OCI-LY3 (cell line): Measurements from ENCODE around the gene GRB14.

Experiments used
- H2AFZ ChIP-seq: fragments of 200-600, 300-600 bp; shearing (Covaris generic); 2 replicates; pipeline ENCODE4 v1.6.0; 2014; ENCODE audit warnings: antibody characterized with exemption, low read depth, low read length
- H3K27ac ChIP-seq: fragments of 200-600, 300-600 bp; sonication (generic); 2 replicates; pipeline ENCODE4 v1.5.1; 2014; ENCODE audit warnings: mild to moderate bottlenecking, low read length, moderate library complexity, mixed read lengths
- H3K27me3 ChIP-seq: fragments of 200-600, 300-600 bp; sonication (generic); 2 replicates; pipeline ENCODE4 v1.6.1; 2014; ENCODE audit warnings: low read depth, low read length, mixed read lengths
- H3K36me3 ChIP-seq: fragments of 200-600, 300-600 bp; sonication (generic); replicated peaks from 2 replicates; pipeline ENCODE3; 2014; ENCODE audit warnings: low read depth, low read length, mixed read lengths
- H3K4me1 ChIP-seq: fragments of 300-600, 200-600 bp; sonication (generic); 2 replicates; pipeline ENCODE4 v1.6.1; 2014; ENCODE audit warnings: low read length, mixed read lengths
- H3K4me2 ChIP-seq: fragments of 200-600, 300-600 bp; sonication (generic); 2 replicates; pipeline ENCODE4 v1.6.1; 2014; ENCODE audit warnings: low read length, mixed read lengths
- H3K4me3 ChIP-seq: fragments of 300-600, 200-600 bp; sonication (generic); 2 replicates; pipeline ENCODE4 v1.5.1; 2014; ENCODE audit warnings: antibody characterized with exemption, mild to moderate bottlenecking, low read length, moderate library complexity
- H3K79me2 ChIP-seq: fragments of 300-600, 200-600 bp; shearing (Covaris generic); 2 replicates; pipeline ENCODE4 v1.6.1; 2014; ENCODE audit warnings: mild to moderate bottlenecking, low read length, mixed read lengths
- H3K9ac ChIP-seq: fragments of 300-600, 200-600 bp; shearing (Covaris generic); 2 replicates; pipeline ENCODE4 v1.6.0; 2014; ENCODE audit warnings: mild to moderate bottlenecking, low read length, moderate library complexity
- H3K9me3 ChIP-seq: fragments of 200-600, 300-600 bp; shearing (Covaris generic); 2 replicates; pipeline ENCODE4 v1.6.1; 2014; ENCODE audit warnings: low read length, mixed read lengths; ENCODE audit not compliant: insufficient read depth
- H4K20me1 ChIP-seq: fragments of 200-600, 300-600 bp; sonication (generic); 2 replicates; pipeline ENCODE4 v1.6.1; 2016; ENCODE audit warnings: low read length, mixed read lengths; ENCODE audit not compliant: insufficient read depth
- CTCF ChIP-seq: fragments of 200-600, 300-600 bp; sonication (generic); IDR thresholded peaks from 2 replicates; pipeline ENCODE4 v1.5.1; 2014; ENCODE audit warnings: antibody characterized with exemption, low read length, low read depth
- EZH2phosphoT487 ChIP-seq: fragments of 200-600 bp; shearing (Covaris generic); IDR thresholded peaks from 2 replicates; pipeline ENCODE4 v1.6.1; 2018; ENCODE audit warnings: antibody characterized with exemption, mixed run types, low read depth

The GRB14 gene

GRCh38 chr2:164496881-164497280, 124.4 kb downstream of the GRB14 start:
- H3K4me1 ChIP-seq = no peaks in the 10 kb centered on the region
- H3K9ac ChIP-seq = no peak overlapping the region
- no peak for TF ChIP-seq EZH2phosphoT487
- TF ChIP-seq CTCF = no peak
- H4K20me1 ChIP-seq = no peaks in the 10 kb centered on the region
- no peak overlapping the region for H2AFZ ChIP-seq
- H3K27ac ChIP-seq = no peak overlapping the region
- no peaks in the 10 kb centered on the region for H3K9me3 ChIP-seq
- H3K27me3 ChIP-seq = no peaks in the 10 kb centered on the region
- no peaks in the 10 kb centered on the region for H3K79me2 ChIP-seq
- no peaks in the 10 kb centered on the region for H3K36me3 ChIP-seq
- no peak overlapping the region for H3K4me3 ChIP-seq
- H3K4me2 ChIP-seq = no peak overlapping the region

- no peak for TF ChIP-seq EZH2phosphoT487
- no peak for TF ChIP-seq CTCF
- no peaks in the 10 kb centered on the region for H3K79me2 ChIP-seq
These were observed 124.9 kb downstream of the GRB14 start for GRCh38 chr2:164496421-164496820.

GRCh38 chr2:164495491-164496223, 125.6 kb downstream of the GRB14 start:
- no peaks in the 10 kb centered on the region for H3K36me3 ChIP-seq
- H3K4me2 ChIP-seq = no peak overlapping the region
- 0 out of 2 replicates have a peak overlapping the region, but pooled peaks have one; percentile 27 for H2AFZ ChIP-seq
- H3K4me3 ChIP-seq = no peak overlapping the region
- H3K9me3 ChIP-seq = no peaks in the 10 kb centered on the region
- H3K27ac ChIP-seq = no peak overlapping the region
- no peaks in the 10 kb centered on the region for H3K4me1 ChIP-seq
- no peak for TF ChIP-seq EZH2phosphoT487
- TF ChIP-seq CTCF = peak; percentile 33
- no peaks in the 10 kb centered on the region for H3K27me3 ChIP-seq
- H3K79me2 ChIP-seq = no peaks in the 10 kb centered on the region
- no peaks in the 10 kb centered on the region for H4K20me1 ChIP-seq
- no peak overlapping the region for H3K9ac ChIP-seq

More at GRCh38 chr2:164496421-164496820, 124.9 kb downstream of the GRB14 start:
- Histone ChIP-seq H3K4me1 (no peaks in the 10 kb centered on the region), H3K4me2 (no peak overlapping the region), H2AFZ (no peak overlapping the region), H3K36me3 (no peaks in the 10 kb centered on the region), H3K9me3 (no peaks in the 10 kb centered on the region), H3K27me3 (no peaks in the 10 kb centered on the region), H3K4me3 (no peak overlapping the region), H4K20me1 (no peaks in the 10 kb centered on the region), H3K9ac (no peak overlapping the region), H3K27ac (no peak overlapping the region)

DNA sequence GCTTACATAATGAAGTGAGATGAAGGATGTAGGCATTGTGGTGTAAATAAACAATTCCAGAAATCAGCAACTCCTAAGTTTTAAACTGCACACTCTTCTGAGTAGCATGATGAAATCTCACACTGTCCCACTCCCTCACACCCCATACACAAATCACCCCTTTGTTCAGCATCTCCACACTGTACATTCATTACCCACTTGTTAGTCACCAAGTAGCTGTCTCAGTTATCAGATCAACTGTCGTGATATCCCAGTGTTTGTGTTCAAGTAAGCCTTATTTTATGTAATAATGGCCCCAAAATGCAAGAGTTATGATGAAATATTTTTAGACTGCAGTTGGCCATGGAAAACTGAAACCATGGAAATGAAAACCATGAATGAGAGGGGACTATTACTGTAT, 135.7 kb downstream of the GRB14 start:
- Histone ChIP-seq H4K20me1 (no peaks in the 10 kb centered on the region), H3K36me3 (no peaks in the 10 kb centered on the region), H3K27ac (no peak overlapping the region), H3K4me1 (peaks cover 7% of the 10 kb centered on the region), H3K27me3 (no peaks in the 10 kb centered on the region), H3K4me3 (no peak overlapping the region), H3K9me3 (no peaks in the 10 kb centered on the region), H2AFZ (no peak overlapping the region), H3K4me2 (no peak overlapping the region), H3K9ac (no peak overlapping the region), H3K79me2 (no peaks in the 10 kb centered on the region)
- TF ChIP-seq CTCF = no peak
- no peak for TF ChIP-seq EZH2phosphoT487
